Gastrocnemius medialis (tissue), 4 donors: ENCODE results near the gene LRCH3.

Experiments used
- CTCF ChIP-seq, 5 experiments: fragments of 450-650 bp in 3 of 5; fragments of 200-600 bp in 2 of 5; sonication (generic) in 2 of 5; IDR thresholded peaks in 4 of 5; conservative IDR thresholded peaks in 1 of 5; 1 replicate in 4 of 5; 2 replicates in 1 of 5; pipeline ENCODE4 v1.5.1; 2016 to 2019; ENCODE audit warnings: antibody characterized with exemption in 5 of 5, mild to moderate bottlenecking in 3 of 5, moderate library complexity in 3 of 5
- POLR2A ChIP-seq, 2 donors: fragments of 450-650 bp; IDR thresholded peaks; one replicate each; pipeline ENCODE4 v1.6.1; 2017; ENCODE audit warnings: antibody characterized with exemption in 2 of 2, mild to moderate bottlenecking in 2 of 2, moderate library complexity in 2 of 2

GRCh38 chr3:197807969-197808587, 17.0 kb downstream of the LRCH3 start:
- TF ChIP-seq CTCF (IDR thresholded peaks at IDR 0.05 in 4 of 5, conservative IDR thresholded peaks at IDR 0.05 in 1 of 5) (no peak), POLR2A (IDR thresholded peaks at IDR 0.05) (no peak)
